Central memory CD4-positive, alpha-beta T cell (primary cell): ENCODE data around the gene IKBKG.
"Not testable (repeated sequence)": the region's sequence is repeated elsewhere in the genome, so short reads cannot be mapped to it uniquely, and the experiment has no call there.

Experiments used
- DNase-seq: peaks from one replicate; pipeline ENCODE4 v3.0.0; 2022

The IKBKG gene

DNA sequence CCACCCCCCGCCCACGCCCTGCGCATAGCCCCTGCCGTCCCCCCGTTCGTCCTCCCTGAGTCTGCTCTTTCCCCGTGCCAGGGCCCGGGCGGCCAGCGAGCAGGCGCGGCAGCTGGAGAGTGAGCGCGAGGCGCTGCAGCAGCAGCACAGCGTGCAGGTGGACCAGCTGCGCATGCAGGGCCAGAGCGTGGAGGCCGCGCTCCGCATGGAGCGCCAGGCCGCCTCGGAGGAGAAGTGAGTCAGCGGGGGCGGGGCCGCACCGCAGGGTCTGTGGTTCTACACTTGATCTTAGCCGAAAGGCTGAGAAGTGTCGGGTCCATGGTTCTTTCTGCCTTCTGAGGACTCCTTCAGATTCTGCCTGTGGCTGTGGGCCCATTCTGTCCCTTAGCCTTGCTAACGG, 12.9 kb downstream of the IKBKG start:
- not testable (repeated sequence) for DNase-seq

DNA sequence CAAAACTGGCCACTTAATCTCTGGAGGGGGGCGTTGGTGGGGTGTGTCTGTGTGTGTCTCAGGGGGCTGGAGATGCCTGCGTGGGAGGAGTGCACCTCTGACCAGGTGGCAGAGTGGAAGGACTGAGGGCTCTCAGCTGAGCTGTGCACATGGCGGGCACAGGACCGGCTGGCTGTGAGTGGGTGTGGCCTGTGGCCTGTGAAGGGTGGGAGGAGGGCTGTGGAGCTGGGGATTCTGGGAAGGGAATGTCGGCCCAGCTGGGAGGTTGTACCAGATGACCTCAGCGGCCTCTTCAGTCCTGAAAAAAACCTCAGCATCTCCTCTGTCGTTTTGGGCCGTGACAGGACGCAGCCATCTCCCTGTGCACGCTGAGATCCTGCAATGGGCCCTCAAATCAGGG, 14.9 kb downstream of the IKBKG start:
- not testable (repeated sequence) for DNase-seq

GRCh38 chrX:154570361-154570760, 22.9 kb downstream of the IKBKG start:
- not testable (repeated sequence) for DNase-seq

- not testable (repeated sequence) for DNase-seq
Observed at GRCh38 chrX:154573061-154573460, 25.6 kb downstream of the IKBKG start.

- not testable (repeated sequence) for DNase-seq
Observed at GRCh38 chrX:154575076-154575475, 27.7 kb downstream of the IKBKG start.

DNA sequence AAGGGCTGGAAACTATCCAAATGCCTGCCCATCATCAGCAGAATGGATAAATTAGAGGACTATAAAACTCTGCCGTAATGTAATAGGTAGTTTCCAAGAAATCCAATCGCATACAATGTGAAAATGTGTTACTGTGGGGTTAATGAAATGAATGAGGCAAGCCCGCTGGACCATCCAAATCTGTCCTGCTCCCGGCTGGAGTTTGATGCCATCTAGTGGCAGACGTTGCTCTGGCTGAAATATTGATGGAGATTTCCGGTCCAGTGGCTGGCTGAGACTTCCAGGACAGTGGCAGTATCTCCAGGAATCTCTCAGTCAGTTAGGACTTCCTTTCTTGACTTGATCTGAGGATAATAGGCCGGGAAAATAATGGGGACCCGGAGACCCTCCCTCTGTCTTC, 35.6 kb downstream of the IKBKG start:
- DNase-seq: not testable (repeated sequence)

DNA sequence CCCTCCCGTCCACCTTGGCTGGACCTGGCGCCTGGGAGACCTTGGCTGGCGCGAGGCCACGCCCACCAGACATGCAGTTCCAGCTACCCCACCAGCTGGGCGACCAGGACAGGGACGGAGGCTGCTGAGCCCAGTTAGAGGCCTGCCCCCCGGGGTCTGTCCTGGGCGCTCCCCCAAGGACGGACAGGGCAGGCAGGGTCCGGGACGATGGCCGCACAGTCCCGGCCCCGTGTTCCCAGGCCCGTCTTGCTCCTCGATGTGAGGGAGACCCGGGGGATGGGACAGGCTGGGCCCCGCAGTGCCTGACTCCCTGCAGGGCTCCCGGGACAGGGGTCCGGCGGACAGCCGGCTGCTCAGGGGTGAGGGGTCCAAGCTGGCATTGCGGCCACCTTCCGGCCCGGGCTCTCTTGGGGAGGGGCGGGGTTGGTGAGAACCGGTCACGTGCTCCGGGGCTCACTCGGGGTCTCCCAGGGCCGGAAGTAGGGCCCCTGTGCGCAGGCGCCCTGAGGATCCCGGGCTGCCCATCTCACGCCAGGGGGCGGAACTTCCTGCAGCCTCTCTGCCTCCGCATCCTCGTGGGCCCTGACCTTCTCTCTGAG, 37.3 kb downstream of the IKBKG start, which contains the start of gene CTAG1A:
Gene CTAG1A (plus strand): TSS at position 549 of the 599 bp plus-strand sequence. CDS start 74 bp downstream, outside the sequence.
- not testable (repeated sequence) for DNase-seq

GRCh38 chrX:154590415-154590814, 43.0 kb downstream of the IKBKG start:
- DNase-seq: not testable (repeated sequence)

- no peak for DNase-seq
Observed at GRCh38 chrX:154592505-154592904, 45.1 kb downstream of the IKBKG start.

DNA sequence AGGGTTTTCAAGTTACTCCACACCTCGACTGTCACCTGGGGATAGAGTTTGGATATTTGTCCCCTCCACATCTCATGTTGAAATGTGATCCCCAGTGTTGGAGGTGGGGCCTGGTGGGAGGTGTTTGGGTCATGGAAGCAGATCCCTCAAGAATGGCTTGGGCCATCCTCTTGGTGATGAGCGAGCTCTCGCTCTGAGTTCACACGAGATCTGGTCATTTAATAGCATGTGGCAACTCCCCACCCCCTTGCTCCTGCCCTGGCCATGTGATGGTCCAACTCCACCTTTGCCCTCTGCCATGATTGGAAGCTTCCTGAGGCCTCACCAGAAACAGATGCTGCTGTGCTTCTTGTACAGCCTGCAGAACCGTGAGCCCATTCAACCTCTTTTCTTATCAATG, 45.8 kb downstream of the IKBKG start:
- DNase-seq: no peak

DNA sequence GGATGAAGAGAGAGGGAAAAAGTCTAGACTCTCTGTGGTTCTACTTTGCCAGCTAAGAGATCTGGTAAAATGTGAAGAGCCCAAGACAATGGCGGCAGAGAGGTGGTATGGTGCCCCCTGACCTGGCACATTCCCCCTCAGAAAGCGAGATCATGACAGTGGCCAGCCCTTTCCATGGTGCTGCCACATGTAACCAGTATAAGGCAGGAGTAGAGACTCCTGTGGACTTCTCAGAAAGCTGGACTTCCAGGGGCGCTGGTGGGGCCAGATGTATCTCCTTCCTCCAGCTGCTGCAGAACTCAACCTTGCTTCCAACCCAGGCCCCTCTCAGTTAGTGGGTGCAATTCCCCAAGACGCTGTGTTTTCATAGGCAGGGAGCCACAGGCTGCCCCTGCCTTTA, 47.1 kb downstream of the IKBKG start:
- DNase-seq: no peak

GRCh38 chrX:154595559-154596249, 48.3 kb downstream of the IKBKG start:
- DNase-seq: no peak

- DNase-seq: no peak
Observed at GRCh38 chrX:154596290-154596929, 49.0 kb downstream of the IKBKG start.

DNA sequence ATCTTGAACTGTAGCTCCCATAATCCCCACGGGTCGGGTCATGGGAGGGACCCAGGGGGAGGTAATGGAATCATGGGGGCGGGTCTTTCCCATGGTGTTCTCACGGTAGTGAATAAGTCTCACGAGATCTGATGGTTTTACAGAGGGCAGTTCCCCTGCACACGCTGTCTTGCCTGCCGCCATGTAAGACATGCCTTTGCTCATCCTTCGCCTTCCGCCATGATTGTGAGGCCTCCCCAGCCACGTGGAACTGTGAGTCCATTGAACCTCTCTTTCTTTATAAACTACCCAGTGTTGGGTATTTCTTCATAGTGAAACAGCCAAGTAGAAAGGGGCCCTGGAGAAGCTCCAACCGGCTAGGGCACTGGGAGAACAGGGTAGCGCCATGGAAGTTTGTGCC, 49.8 kb downstream of the IKBKG start:
- DNase-seq: no peak

- no peak for DNase-seq
Observed at GRCh38 chrX:154598656-154599055, 51.2 kb downstream of the IKBKG start.

DNA sequence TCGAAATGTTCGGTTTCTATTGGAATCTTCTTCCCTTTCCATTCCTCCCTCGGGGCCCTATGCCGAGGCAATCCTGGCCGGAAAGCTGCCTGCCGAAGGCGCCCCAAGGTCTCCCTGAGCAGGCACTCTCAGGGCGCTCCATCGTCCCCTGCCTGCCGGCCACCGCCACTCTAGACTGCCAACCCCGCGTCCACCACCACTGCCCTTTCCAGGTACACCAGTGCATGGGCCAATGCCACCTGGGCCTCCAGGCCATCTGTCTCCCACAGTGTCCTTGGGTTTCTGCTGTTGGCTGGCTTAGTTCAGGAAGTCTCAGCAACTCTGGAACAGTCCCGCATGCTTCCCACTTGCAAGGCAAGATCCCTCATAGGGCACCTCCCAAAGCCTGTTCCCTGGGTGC, 52.1 kb downstream of the IKBKG start:
- no peak for DNase-seq

DNA sequence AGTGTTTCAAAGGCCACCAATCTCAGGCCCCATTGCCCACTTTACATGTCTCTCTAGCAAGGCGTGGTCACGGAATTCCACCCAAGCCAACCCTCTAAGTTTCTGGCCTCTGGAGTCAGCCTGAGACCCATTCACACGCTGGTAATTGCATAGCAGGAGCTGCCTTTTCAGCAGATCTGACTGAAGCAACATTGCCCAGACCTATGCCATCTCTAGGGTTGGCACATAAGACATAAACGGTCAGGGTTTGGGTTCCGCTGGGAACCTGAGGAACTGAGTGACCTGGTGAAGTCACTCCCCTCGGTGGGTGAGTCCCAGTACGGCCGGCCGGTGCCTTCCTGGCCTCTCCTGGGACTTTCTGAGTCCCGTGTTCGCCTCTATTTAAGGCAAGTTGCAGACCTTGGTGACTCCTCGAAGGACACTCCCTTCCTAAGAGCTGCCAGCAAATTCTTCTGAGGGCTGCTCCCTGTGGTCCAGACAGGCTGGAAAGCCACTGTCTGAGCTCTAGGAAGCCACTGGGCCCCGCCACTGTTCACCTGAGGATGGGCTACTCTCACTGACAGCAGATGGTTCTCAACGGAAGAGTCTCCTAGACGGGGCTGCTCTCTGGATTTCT, 53.4 kb downstream of the IKBKG start:
- DNase-seq: no peak

- DNase-seq: no peak
Observed at GRCh38 chrX:154602226-154602625, 54.8 kb downstream of the IKBKG start.

GRCh38 chrX:154602766-154603437, 55.5 kb downstream of the IKBKG start:
- DNase-seq: no peak

GRCh38 chrX:154603438-154604430, 56.3 kb downstream of the IKBKG start:
- DNase-seq: no peak

DNA sequence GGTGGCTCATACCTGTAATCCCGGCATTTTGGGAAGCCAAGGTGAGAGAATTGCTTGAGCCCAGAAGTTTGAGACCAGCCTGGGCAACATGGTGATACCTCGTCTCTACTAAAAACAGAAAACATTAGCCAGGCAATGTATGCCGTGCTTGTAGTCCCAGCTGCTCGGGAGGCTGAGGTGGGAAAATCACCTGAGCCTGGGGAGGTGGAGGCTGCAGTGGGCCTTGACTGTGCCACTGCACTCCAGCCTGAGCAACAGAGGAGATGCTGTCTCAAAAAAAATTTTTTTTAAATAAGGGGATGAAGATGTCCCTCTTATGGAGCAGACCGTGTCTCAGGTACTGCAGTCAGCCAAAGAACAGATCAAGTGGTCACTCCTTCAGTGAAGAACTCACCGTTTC, 58.1 kb downstream of the IKBKG start:
- DNase-seq: no peak

DNA sequence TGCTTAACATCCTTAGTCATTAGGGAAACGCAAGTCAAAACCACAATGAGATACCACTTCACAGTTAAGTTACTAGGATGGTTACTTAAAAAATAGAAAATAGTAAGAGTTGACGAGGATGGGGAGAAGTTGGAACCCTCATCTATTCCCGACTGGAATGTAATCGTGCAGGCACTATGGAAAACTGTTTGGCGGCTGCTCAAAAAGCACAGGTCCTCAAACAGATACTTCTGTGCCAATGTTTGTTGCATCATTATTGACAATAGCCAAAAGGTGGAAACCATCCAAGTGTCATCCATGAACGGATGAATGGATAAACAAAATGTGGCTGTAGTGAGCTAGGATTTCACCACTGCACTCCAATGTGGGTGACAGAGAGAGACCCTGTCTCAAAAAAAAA, 60.0 kb downstream of the IKBKG start:
- no peak for DNase-seq
